ENCODE results near the gene ACTR6. TPM values are rescaled to one million over a fixed set of nuclear protein-coding genes. Genes with fewer than 3 reads are reported as not detected.

The ACTR6 gene
- total and polyA plus RNA-seq, 10 donors, result 15.0 to 32.4 (median 22.6) TPM

DNA sequence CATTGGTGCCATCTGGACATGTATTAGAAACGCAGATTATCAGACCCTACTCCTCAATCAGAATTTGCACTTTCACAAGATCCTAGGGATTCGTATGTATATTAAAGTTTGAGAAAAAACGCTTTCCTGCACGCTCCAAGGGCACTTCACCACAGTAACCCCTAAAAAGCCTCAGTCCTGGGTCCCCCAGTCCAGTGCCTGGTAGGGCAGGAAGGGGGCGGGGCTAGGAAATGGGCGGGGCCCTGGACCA is 65.9 kb downstream of the ACTR6 start:
- no peaks in the 10 kb centered on the region for H3K9me3 ChIP-seq
- H3K4me3 ChIP-seq, result peak overlapping the region; percentile 56 to 85 (median 78)
- 0 to 3% (median 1%) methylated on average over 5 to 6 of the region's 6 CpGs for WGBS, 5 donors
- DNase-seq, result peak; percentile 99
- H3K4me1 ChIP-seq, result peaks cover 16 to 45% (median 35%) of the 10 kb centered on the region in 6 donors
- TF ChIP-seq POLR2A (IDR thresholded peaks at IDR 0.05), result no peak
- TF ChIP-seq, protein P1, sequence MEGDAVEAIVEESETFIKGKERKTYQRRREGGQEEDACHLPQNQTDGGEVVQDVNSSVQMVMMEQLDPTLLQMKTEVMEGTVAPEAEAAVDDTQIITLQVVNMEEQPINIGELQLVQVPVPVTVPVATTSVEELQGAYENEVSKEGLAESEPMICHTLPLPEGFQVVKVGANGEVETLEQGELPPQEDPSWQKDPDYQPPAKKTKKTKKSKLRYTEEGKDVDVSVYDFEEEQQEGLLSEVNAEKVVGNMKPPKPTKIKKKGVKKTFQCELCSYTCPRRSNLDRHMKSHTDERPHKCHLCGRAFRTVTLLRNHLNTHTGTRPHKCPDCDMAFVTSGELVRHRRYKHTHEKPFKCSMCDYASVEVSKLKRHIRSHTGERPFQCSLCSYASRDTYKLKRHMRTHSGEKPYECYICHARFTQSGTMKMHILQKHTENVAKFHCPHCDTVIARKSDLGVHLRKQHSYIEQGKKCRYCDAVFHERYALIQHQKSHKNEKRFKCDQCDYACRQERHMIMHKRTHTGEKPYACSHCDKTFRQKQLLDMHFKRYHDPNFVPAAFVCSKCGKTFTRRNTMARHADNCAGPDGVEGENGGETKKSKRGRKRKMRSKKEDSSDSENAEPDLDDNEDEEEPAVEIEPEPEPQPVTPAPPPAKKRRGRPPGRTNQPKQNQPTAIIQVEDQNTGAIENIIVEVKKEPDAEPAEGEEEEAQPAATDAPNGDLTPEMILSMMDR (IDR thresholded peaks at IDR 0.05 in 8 of 11, conservative IDR thresholded peaks at IDR 0.05 in 3 of 11), result no peak
- TF ChIP-seq POLR2AphosphoS5 (IDR thresholded peaks at IDR 0.05), result no peak
- intact Hi-C loops (cut with DNase I; ENCODE audit: low total_unique reads), result loop anchor here (5.0 kb wide), 1 partner anchor 59 kb away; no protein-coding TSS in a partner anchor
- no peaks in the 10 kb centered on the region for H3K27me3 ChIP-seq (replicated peaks in 1 of 7)
- H3K36me3 ChIP-seq, result no peaks in the 10 kb centered on the region
- H3K27ac ChIP-seq, result peak overlapping the region; percentile 85 to 100 (median 97)

DNA sequence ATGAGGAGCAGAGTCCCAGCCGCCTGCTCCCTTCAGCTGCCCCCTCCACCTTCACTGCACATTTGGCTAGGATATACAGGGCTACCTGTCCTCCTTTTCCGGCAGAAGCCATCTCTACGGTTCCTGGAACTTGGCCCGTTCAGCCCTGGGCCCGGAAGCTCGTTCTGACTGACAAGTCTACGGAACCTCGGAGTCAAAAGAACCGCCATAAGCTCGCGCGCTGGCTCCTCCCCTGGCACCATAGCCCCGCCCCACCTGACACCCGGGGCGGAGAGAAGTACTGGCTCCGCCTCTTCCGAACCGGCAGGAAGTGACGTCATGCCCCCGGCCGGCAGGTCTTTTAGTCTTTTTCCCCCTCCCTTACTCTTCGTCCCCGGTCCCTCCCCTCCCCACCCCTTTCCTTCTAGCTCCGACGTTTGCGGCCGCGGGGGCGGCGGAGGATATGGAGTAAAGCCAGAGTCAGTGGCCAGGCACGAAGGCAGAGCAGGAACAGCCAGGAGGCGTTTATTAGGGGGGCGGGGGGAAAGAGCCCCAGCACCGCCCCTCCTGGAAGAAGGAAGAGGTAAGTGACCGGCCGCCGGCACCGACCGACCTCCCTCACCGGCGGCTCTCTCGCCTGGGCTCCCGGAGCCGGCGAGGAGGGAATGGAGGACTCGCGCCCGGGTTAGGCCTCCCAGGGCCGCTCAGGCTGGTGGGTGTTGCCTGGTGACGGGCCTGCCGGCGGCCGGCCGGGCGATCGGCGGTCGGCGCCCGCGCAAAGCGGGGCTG is 66.4 kb downstream of the ACTR6 start, which contains the start of the genes DEPDC4 and SCYL2:
DEPDC4 (minus strand) TSS at position 245 of the 768 bp plus-strand sequence; CDS start at position 242, 3 bp downstream.
SCYL2 (plus strand) TSS at position 343 of the 768 bp plus-strand sequence. CDS start 15,794 bp downstream, outside the sequence.
- no peaks in the 10 kb centered on the region for H3K27me3 ChIP-seq (replicated peaks in 1 of 7)
- H3K9me3 ChIP-seq, result no peaks in the 10 kb centered on the region
- DNase-seq, result peak; percentile 98
- H3K27ac ChIP-seq, result peak within 1 kb of the TSS; percentile 85 to 100 (median 97)
- peaks cover 16 to 50% (median 39%) of the 10 kb centered on the region in 6 donors for H3K4me1 ChIP-seq
- 0 to 1% (median 1%) methylated on average over 33 to 62 of the region's 62 CpGs for WGBS, 5 donors
- H3K4me3 ChIP-seq, result peak within 1 kb of the TSS; percentile 56 to 85 (median 78)
- TF ChIP-seq POLR2AphosphoS5 (IDR thresholded peaks at IDR 0.05), result peak; percentile 86 to 88 (median 87)
- TF ChIP-seq, protein P1 (IDR thresholded peaks at IDR 0.05 in 8 of 11, conservative IDR thresholded peaks at IDR 0.05 in 3 of 11), result peak in 4 of 11 experiments; percentile 13 to 42 (median 38)
- TF ChIP-seq POLR2A (IDR thresholded peaks at IDR 0.05), result peak in 2 of 3 donors; percentile 17 to 69
- intact Hi-C loops (cut with DNase I; ENCODE audit: low total_unique reads), result loop anchor here (5.0 kb wide), 1 partner anchor 60 kb away; no protein-coding TSS in a partner anchor
- no peaks in the 10 kb centered on the region for H3K36me3 ChIP-seq

DNA sequence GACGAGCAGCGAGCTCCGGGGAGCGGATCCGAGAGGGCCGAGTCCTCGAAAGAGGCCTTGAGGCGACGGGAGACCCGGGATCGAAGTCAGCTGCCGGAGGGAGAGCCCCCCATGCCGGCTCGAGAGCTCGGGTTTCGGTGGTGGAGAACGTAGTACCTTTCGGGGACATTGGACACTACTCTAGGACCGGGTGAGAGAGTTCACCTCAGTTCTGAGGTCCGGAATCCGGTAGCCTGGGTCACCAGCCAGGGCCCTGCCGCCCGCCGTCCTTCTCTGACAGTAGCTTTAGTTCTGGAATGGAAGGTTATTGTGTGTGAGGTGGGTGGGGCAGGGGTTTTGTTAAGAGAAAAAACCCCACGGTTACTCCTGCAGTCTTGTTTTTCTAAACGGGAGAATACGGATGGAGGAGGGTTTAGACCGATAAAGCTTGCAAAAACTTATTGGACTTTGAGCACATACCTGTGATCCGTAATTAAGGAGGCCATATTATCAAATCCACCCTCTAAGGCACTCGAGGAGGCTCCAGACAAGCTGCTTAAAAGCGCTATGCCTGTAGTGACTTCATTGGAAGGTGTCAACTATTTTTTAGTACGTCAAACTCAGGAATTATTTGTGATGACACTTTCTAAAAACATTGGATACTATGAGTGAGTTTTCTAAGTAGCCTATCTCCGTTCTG is 67.1 kb downstream of the ACTR6 start:
- H3K27ac ChIP-seq, result peak overlapping the region; percentile 85 to 100 (median 97)
- H3K4me3 ChIP-seq, result peak overlapping the region; percentile 56 to 85 (median 78)
- H3K4me1 ChIP-seq, result peaks cover 16 to 58% (median 41%) of the 10 kb centered on the region in 6 donors
- 1 to 2% (median 1%) methylated on average over 18 to 33 of the region's 33 CpGs for WGBS, 5 donors
- no peaks in the 10 kb centered on the region for H3K36me3 ChIP-seq
- no peaks in the 10 kb centered on the region for H3K9me3 ChIP-seq
- no peak for DNase-seq
- H3K27me3 ChIP-seq (replicated peaks in 1 of 7), result no peaks in the 10 kb centered on the region
- no peak for TF ChIP-seq POLR2AphosphoS5 (IDR thresholded peaks at IDR 0.05)
- TF ChIP-seq POLR2A (IDR thresholded peaks at IDR 0.05), result no peak
- TF ChIP-seq, protein P1 (IDR thresholded peaks at IDR 0.05 in 8 of 11, conservative IDR thresholded peaks at IDR 0.05 in 3 of 11), result no peak
- intact Hi-C loops (cut with DNase I; ENCODE audit: low total_unique reads), result loop anchor here (5.0 kb wide), 1 partner anchor 60 kb away; no protein-coding TSS in a partner anchor
